ENCODE results near the gene ADGRV1.

Gene ADGRV1

DNA sequence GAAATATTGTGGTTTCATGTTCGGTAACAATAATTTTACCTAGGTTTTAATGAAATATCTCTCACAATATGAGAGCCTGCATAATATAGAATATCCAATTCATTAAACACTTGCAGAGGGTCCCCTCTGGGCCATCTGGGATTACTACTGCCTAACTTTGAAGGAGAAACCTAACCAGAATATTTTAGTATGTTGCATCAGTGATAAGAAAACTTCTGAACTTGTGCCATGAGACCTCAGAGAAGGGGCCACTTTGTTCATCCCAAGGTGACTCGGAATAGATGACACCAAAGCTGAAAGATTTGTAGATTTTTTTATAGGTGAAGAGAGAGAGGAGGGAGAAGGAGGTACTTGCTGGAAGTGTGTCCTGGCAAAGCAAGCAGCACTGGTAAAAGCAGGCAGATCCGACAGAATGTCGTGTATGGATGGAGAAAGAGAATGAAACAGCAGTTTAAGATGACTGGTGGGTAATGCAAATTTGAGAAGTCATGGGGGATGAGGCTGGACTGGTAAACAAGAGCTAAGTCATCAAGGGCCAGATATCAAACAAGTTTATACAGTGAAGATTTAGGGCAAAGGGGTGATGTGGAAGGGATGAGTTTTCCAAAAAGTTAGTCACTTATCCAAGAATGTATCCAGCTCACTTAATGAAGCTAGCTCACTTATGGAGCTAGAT is 372.3 kb downstream of the ADGRV1 start:
- TF ChIP-seq, protein P1, sequence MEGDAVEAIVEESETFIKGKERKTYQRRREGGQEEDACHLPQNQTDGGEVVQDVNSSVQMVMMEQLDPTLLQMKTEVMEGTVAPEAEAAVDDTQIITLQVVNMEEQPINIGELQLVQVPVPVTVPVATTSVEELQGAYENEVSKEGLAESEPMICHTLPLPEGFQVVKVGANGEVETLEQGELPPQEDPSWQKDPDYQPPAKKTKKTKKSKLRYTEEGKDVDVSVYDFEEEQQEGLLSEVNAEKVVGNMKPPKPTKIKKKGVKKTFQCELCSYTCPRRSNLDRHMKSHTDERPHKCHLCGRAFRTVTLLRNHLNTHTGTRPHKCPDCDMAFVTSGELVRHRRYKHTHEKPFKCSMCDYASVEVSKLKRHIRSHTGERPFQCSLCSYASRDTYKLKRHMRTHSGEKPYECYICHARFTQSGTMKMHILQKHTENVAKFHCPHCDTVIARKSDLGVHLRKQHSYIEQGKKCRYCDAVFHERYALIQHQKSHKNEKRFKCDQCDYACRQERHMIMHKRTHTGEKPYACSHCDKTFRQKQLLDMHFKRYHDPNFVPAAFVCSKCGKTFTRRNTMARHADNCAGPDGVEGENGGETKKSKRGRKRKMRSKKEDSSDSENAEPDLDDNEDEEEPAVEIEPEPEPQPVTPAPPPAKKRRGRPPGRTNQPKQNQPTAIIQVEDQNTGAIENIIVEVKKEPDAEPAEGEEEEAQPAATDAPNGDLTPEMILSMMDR (IDR thresholded peaks at IDR 0.05; ENCODE audit: low read depth, low read length, missing control alignments), result no peak
- in situ Hi-C loops (cut with HindIII; ENCODE audit: low sequenced_read_pairs), result no loop called here
- H3K4me3 ChIP-seq (ENCODE audit: low read depth, low read length), result no peak overlapping the region
- no peak for DNase-seq (ENCODE audit: low read depth)

GRCh38 chr5:90932052-90932699 is 373.6 kb downstream of the ADGRV1 start:
- TF ChIP-seq, protein P1 (IDR thresholded peaks at IDR 0.05; ENCODE audit: low read depth, low read length, missing control alignments), result peak; percentile 77
- peak; percentile 43 for DNase-seq (ENCODE audit: low read depth)

DNA sequence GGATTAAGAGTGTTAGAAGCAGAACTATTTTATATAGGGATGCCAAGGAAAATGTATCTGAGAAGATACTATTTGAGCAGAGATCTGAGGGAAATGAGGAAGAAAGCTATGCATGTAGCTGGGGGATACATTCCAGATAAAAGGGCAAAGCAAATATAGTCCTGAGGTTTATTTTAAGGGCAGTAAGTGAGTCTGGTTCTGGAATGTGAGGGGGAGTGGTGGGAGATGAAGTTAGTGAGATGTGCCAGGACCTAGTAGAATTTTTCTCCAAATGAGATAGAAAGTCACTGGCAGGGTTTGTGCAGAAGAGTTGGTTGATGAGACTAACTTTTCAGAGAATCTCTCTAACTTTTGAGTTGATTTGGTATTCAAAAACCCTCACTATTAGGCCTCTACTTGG is 374.7 kb downstream of the ADGRV1 start:
- DNase-seq (ENCODE audit: low read depth), result no peak
- in situ Hi-C loops (cut with HindIII; ENCODE audit: low sequenced_read_pairs), result no loop called here
- TF ChIP-seq, protein P1 (IDR thresholded peaks at IDR 0.05; ENCODE audit: low read depth, low read length, missing control alignments), result no peak
- no peak overlapping the region for H3K4me3 ChIP-seq (ENCODE audit: low read depth, low read length)

More at GRCh38 chr5:90932052-90932699, 373.6 kb downstream of the ADGRV1 start:
- in situ Hi-C loops (cut with HindIII; ENCODE audit: low sequenced_read_pairs), result no loop called here
- no peak overlapping the region for H3K4me3 ChIP-seq (ENCODE audit: low read depth, low read length)

DNA sequence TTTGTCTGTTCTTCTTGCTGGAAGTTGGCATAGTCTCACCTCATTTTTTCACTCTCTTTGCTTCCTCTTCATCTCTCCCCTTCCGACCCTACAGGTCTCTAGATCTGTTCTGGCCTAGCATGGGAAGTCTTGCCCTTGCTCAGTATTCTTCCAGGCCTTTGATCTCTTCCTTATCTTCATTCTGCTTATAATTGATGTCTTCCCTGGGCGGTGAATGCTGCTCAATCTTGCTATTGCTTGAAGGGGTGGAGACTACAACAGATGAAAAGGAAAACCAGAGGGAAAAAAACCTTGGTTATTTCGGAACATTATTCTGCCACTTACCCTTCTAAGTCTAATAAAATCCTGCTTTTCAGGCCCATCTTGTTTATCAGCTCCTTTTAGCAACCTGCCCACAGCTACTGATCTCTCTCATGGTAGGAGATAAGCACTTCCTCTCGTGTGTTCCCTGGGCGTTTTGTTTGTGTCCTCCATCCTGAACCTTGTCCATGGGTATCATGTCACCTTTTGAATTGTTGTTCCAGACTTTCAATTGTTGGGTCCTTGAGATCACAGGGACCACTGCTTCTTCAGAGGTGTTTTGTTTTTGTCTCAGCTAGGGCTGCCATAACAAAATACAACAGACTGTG is 375.6 kb downstream of the ADGRV1 start:
- no peak overlapping the region for H3K4me3 ChIP-seq (ENCODE audit: low read depth, low read length)
- in situ Hi-C loops (cut with HindIII; ENCODE audit: low sequenced_read_pairs), result no loop called here
- no peak for DNase-seq (ENCODE audit: low read depth)
- TF ChIP-seq, protein P1 (IDR thresholded peaks at IDR 0.05; ENCODE audit: low read depth, low read length, missing control alignments), result no peak

- TF ChIP-seq, protein P1 (IDR thresholded peaks at IDR 0.05; ENCODE audit: low read depth, low read length, missing control alignments), result no peak
- DNase-seq (ENCODE audit: low read depth), result no peak
- no peak overlapping the region for H3K4me3 ChIP-seq (ENCODE audit: low read depth, low read length)
- in situ Hi-C loops (cut with HindIII; ENCODE audit: low sequenced_read_pairs), result no loop called here
Measured at GRCh38 chr5:90934738-90935137, 376.1 kb downstream of the ADGRV1 start.

GRCh38 chr5:90939211-90939610 is 380.6 kb downstream of the ADGRV1 start:
- no peak for DNase-seq (ENCODE audit: low read depth)
- H3K4me3 ChIP-seq (ENCODE audit: low read depth, low read length), result no peak overlapping the region
- in situ Hi-C loops (cut with HindIII; ENCODE audit: low sequenced_read_pairs), result no loop called here
- TF ChIP-seq, protein P1 (IDR thresholded peaks at IDR 0.05; ENCODE audit: low read depth, low read length, missing control alignments), result no peak

Measured in astrocyte of the cerebellum (primary cell).